NOMO-1 treated with DMSO at 0.1 percent for 48 hours (cell line): ENCODE results near the gene KRTAP10-8.
"Not testable (repeated sequence)": the region's sequence is repeated elsewhere in the genome, so short reads cannot be mapped to it uniquely, and the experiment has no call there.

Source experiments
- DNase-seq: peaks from one replicate; lab custom pipeline; 2025; ENCODE audit not compliant: unreplicated experiment; lab: John Stamatoyannopoulos, UW

Gene KRTAP10-8

GRCh38 chr21:44579056-44579832 lies 32.6 kb upstream of the KRTAP10-8 start:
- DNase-seq, result no peak

GRCh38 chr21:44579833-44580144 lies 32.1 kb upstream of the KRTAP10-8 start:
- no peak for DNase-seq

- not testable (repeated sequence) for DNase-seq
Observed at GRCh38 chr21:44580231-44580821, 31.6 kb upstream of the KRTAP10-8 start, which contains the start of gene KRTAP10-5. Gene KRTAP10-5, minus strand, starts transcription at chr21:44580604. Its CDS starts 26 bp downstream, at chr21:44580578.

- DNase-seq, result no peak
Observed at GRCh38 chr21:44581158-44581557, 30.7 kb upstream of the KRTAP10-8 start.

- DNase-seq, result no peak
Observed at GRCh38 chr21:44582055-44582454, 29.8 kb upstream of the KRTAP10-8 start.

- DNase-seq, result no peak
Observed at GRCh38 chr21:44583089-44583799, 28.6 kb upstream of the KRTAP10-8 start.

GRCh38 chr21:44583800-44584147 lies 28.1 kb upstream of the KRTAP10-8 start:
- no peak for DNase-seq

GRCh38 chr21:44585892-44586291 lies 26.0 kb upstream of the KRTAP10-8 start:
- DNase-seq, result no peak

GRCh38 chr21:44589094-44589493 lies 22.8 kb upstream of the KRTAP10-8 start:
- DNase-seq, result no peak

GRCh38 chr21:44589586-44590305 lies 22.1 kb upstream of the KRTAP10-8 start:
- DNase-seq, result no peak

- DNase-seq, result no peak
Observed at GRCh38 chr21:44590311-44590721, 21.6 kb upstream of the KRTAP10-8 start.

GRCh38 chr21:44590897-44591800 lies 20.7 kb upstream of the KRTAP10-8 start:
- not testable (repeated sequence) for DNase-seq

- not testable (repeated sequence) for DNase-seq
Observed at GRCh38 chr21:44591801-44592130, 20.1 kb upstream of the KRTAP10-8 start.

- DNase-seq, result no peak
Observed at GRCh38 chr21:44592446-44593311, 19.2 kb upstream of the KRTAP10-8 start, which contains the start of gene KRTAP10-6. Gene KRTAP10-6, minus strand, starts transcription at chr21:44592505. Its CDS starts 21 bp downstream, at chr21:44592484.

GRCh38 chr21:44593598-44594405 lies 18.1 kb upstream of the KRTAP10-8 start:
- no peak for DNase-seq

GRCh38 chr21:44594406-44594916 lies 17.4 kb upstream of the KRTAP10-8 start:
- DNase-seq, result no peak

GRCh38 chr21:44595524-44595923 lies 16.4 kb upstream of the KRTAP10-8 start:
- DNase-seq, result no peak

- DNase-seq, result no peak
Observed at GRCh38 chr21:44596068-44596725, 15.7 kb upstream of the KRTAP10-8 start.
